ENCODE measurements around the gene BICD2. TPM values are rescaled to one million over a fixed set of nuclear protein-coding genes. Genes with fewer than 3 reads are reported as not detected.

BICD2 gene
- total RNA-seq, 1 donor from 2014 or later = 35.4 TPM

DNA sequence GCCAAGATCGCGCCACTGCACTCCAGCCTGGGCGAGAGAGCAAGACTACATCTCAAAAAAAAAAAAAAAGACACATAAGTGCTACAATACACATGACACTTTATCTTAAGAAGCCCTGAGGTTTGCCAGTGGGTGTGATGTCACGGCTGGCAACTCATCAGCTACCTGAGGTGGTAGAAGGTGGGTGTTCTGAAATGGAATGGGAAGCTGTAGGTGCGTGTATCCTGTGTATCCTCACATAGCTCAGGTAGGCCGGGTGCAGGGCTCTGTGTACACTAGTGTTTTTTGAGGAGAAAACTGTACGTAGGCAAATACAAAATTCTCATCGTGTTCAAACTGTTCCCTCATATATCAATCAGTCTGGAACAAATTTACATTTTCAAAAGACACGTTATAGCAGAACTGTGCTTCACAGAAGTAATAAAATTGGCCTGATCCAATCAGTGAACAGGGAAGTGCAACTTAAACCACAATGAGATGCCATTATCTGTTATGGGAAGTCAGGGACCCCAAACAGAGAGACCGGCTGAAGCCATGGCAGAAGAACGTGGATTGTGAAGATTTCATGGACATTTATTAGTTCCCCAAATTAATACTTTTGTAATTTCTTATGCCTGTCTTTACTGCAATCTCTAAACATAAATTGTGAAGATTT lies 10.4 kb downstream of the BICD2 start:
- no peak overlapping the region for H3K27ac Mint-ChIP-seq (ENCODE audit: unreplicated experiment)
- H3K4me3 Mint-ChIP-seq (ENCODE audit: unreplicated experiment) = no peak overlapping the region
- DNase-seq (ENCODE audit: extremely low spot score, unreplicated experiment) = no peak
- peaks cover 11% of the 10 kb centered on the region for H3K4me1 Mint-ChIP-seq (ENCODE audit: unreplicated experiment)
- peaks cover 7% of the 10 kb centered on the region for H3K36me3 Mint-ChIP-seq (ENCODE audit: unreplicated experiment)
- TF ChIP-seq, protein P1, sequence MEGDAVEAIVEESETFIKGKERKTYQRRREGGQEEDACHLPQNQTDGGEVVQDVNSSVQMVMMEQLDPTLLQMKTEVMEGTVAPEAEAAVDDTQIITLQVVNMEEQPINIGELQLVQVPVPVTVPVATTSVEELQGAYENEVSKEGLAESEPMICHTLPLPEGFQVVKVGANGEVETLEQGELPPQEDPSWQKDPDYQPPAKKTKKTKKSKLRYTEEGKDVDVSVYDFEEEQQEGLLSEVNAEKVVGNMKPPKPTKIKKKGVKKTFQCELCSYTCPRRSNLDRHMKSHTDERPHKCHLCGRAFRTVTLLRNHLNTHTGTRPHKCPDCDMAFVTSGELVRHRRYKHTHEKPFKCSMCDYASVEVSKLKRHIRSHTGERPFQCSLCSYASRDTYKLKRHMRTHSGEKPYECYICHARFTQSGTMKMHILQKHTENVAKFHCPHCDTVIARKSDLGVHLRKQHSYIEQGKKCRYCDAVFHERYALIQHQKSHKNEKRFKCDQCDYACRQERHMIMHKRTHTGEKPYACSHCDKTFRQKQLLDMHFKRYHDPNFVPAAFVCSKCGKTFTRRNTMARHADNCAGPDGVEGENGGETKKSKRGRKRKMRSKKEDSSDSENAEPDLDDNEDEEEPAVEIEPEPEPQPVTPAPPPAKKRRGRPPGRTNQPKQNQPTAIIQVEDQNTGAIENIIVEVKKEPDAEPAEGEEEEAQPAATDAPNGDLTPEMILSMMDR (IDR thresholded peaks at IDR 0.05) = no peak
- no peaks in the 10 kb centered on the region for H3K27me3 Mint-ChIP-seq (ENCODE audit: unreplicated experiment)
- no peaks in the 10 kb centered on the region for H3K9me3 Mint-ChIP-seq (ENCODE audit: unreplicated experiment)

GRCh38 chr9:92752812-92753404 lies 11.7 kb downstream of the BICD2 start:
- no peak overlapping the region for H3K4me3 Mint-ChIP-seq (ENCODE audit: unreplicated experiment)
- peaks cover 7% of the 10 kb centered on the region for H3K36me3 Mint-ChIP-seq (ENCODE audit: unreplicated experiment)
- no peaks in the 10 kb centered on the region for H3K9me3 Mint-ChIP-seq (ENCODE audit: unreplicated experiment)
- H3K4me1 Mint-ChIP-seq (ENCODE audit: unreplicated experiment) = peaks cover 19% of the 10 kb centered on the region
- DNase-seq (ENCODE audit: extremely low spot score, unreplicated experiment) = no peak
- no peak overlapping the region for H3K27ac Mint-ChIP-seq (ENCODE audit: unreplicated experiment)
- no peaks in the 10 kb centered on the region for H3K27me3 Mint-ChIP-seq (ENCODE audit: unreplicated experiment)
- TF ChIP-seq, protein P1 (IDR thresholded peaks at IDR 0.05) = no peak

DNA sequence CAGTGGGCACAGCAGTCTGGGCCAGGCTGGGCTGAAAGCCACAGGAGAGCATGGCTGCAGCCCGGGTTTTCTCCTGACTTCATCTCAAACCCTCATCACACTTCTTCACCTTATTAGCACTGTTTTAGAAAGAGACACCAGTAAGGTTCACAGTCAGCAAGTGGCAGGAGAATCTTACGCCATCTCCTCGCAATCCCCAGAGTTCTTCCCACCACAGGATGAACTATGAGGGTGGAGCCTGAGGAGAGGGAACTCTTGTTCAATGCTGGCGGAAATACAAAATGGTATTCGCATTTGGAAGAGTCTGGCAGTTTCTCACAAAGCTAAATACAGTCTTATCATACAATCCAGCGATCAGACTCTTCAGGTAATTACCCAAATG lies 14.7 kb downstream of the BICD2 start:
- no peak for DNase-seq (ENCODE audit: extremely low spot score, unreplicated experiment)
- TF ChIP-seq, protein P1 (IDR thresholded peaks at IDR 0.05) = no peak
- peak overlapping the region; percentile 41 for H3K27ac Mint-ChIP-seq (ENCODE audit: unreplicated experiment)

DNA sequence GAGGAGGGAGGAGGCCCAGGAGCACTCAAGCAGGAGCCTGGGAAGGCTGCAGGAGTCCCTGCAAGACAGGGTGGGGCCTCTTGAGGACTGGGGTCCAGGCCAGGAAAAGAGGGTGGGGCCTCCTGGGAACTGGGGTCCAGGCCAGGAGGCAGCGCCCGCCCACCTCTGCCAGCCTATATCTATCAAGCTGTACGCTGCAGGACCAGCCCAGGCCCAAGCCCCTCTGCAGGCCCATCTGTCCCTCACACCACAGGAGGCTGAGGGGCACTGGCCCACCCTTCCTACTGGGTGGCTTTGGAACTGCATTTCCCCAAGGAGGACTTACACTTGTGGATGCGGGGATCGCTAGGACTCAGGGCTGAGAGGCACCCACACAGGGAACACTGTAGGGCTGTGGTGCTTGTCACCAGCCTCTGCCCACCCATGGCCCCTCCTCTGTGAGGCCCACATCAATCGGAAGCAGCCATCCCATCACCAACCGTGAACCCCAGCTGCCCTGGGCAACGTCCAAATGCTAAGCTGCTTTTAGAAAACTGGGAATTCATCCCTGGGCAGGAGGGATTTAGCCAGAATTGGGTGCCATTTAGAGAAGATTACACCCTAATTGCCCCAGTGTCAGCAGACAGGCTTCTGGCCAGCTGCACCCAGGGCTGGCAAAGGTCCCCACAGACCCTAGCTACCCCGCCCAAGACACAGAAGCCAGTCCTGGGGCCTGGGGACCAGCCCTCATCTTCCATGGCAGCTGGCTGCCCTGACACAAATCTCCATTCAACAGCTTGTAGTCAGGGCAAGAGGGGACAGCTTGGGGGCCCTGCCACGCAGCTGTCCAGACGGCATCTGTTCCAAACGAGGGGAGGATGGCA lies 15.3 kb downstream of the BICD2 start:
- H3K9me3 Mint-ChIP-seq (ENCODE audit: unreplicated experiment) = no peaks in the 10 kb centered on the region
- no peak overlapping the region for H3K4me3 Mint-ChIP-seq (ENCODE audit: unreplicated experiment)
- no peaks in the 10 kb centered on the region for H3K36me3 Mint-ChIP-seq (ENCODE audit: unreplicated experiment)
- peaks cover 49% of the 10 kb centered on the region for H3K4me1 Mint-ChIP-seq (ENCODE audit: unreplicated experiment)
- H3K27ac Mint-ChIP-seq (ENCODE audit: unreplicated experiment) = peak overlapping the region; percentile 41
- DNase-seq (ENCODE audit: extremely low spot score, unreplicated experiment) = no peak
- TF ChIP-seq, protein P1 (IDR thresholded peaks at IDR 0.05) = no peak
- no peaks in the 10 kb centered on the region for H3K27me3 Mint-ChIP-seq (ENCODE audit: unreplicated experiment)

More for the DNA sequence above, 14.7 kb downstream of the BICD2 start:
- H3K27me3 Mint-ChIP-seq (ENCODE audit: unreplicated experiment) = no peaks in the 10 kb centered on the region
- peaks cover 2% of the 10 kb centered on the region for H3K36me3 Mint-ChIP-seq (ENCODE audit: unreplicated experiment)
- no peak overlapping the region for H3K4me3 Mint-ChIP-seq (ENCODE audit: unreplicated experiment)
- H3K9me3 Mint-ChIP-seq (ENCODE audit: unreplicated experiment) = no peaks in the 10 kb centered on the region
- H3K4me1 Mint-ChIP-seq (ENCODE audit: unreplicated experiment) = peaks cover 48% of the 10 kb centered on the region

DNA sequence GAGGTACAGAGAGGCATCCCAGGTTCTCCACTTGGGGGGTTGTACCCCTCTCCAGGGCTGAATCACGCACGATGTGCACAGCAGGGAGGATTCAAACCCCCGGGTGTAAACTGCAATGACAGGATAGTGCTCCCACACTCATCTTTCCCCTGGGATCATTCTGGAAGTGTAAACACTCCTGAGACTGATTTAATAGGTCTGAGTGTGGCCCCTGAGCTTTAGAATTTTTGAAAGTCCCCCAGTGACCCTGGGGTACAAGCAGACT lies 16.5 kb downstream of the BICD2 start:
- no peaks in the 10 kb centered on the region for H3K36me3 Mint-ChIP-seq (ENCODE audit: unreplicated experiment)
- no peak for DNase-seq (ENCODE audit: extremely low spot score, unreplicated experiment)
- H3K9me3 Mint-ChIP-seq (ENCODE audit: unreplicated experiment) = no peaks in the 10 kb centered on the region
- no peak overlapping the region for H3K4me3 Mint-ChIP-seq (ENCODE audit: unreplicated experiment)
- peaks cover 51% of the 10 kb centered on the region for H3K4me1 Mint-ChIP-seq (ENCODE audit: unreplicated experiment)
- peak overlapping the region; percentile 74 for H3K27ac Mint-ChIP-seq (ENCODE audit: unreplicated experiment)
- TF ChIP-seq, protein P1 (IDR thresholded peaks at IDR 0.05) = no peak
- H3K27me3 Mint-ChIP-seq (ENCODE audit: unreplicated experiment) = no peaks in the 10 kb centered on the region
